Measurements from ENCODE around the gene RSPH3. TPM values are rescaled to one million over a fixed set of nuclear protein-coding genes. Genes with fewer than 3 reads are reported as not detected.
A peak's percentile ranks its signal among the peaks of the same experiment; 100 is the strongest.

The RSPH3 gene
- total RNA-seq, 4 donors from 2014 or later = 8.0 to 13.2 (median 11.2) TPM

GRCh38 chr6:158934157-158934556, 65.8 kb downstream of the RSPH3 start:
- Histone ChIP-seq H3K4me1 (peaks cover 0 to 11% (median 5%) of the 10 kb centered on the region in 3 donors), H3K27ac (no peak overlapping the region), H3K9me3 (no peaks in the 10 kb centered on the region), H3K36me3 (no peaks in the 10 kb centered on the region), H3K27me3 (no peaks in the 10 kb centered on the region), H3K4me3 (no peak overlapping the region)
- intact Hi-C loops (cut with DNase I) = no loop called here
- TF ChIP-seq POLR2A (IDR thresholded peaks at IDR 0.05) = no peak
- no peak for TF ChIP-seq CTCF (IDR thresholded peaks at IDR 0.05)
- DNase-seq = no peak
- WGBS, 2 donors = 79% methylated on average over 5 of the region's 5 CpGs

GRCh38 chr6:158933079-158933595, 66.9 kb downstream of the RSPH3 start:
- DNase-seq = no peak
- 86% methylated on average over 4 of the region's 4 CpGs for WGBS, 2 donors
- Histone ChIP-seq H3K9me3 (no peaks in the 10 kb centered on the region), H3K4me1 (peaks cover 0 to under 1% (median 0%) of the 10 kb centered on the region in 3 donors), H3K36me3 (no peaks in the 10 kb centered on the region), H3K27me3 (no peaks in the 10 kb centered on the region), H3K4me3 (no peak overlapping the region), H3K27ac (no peak overlapping the region)
- TF ChIP-seq CTCF (IDR thresholded peaks at IDR 0.05) (no peak), POLR2A (IDR thresholded peaks at IDR 0.05) (no peak)
- intact Hi-C loops (cut with DNase I) = no loop called here

- no peak for DNase-seq
- no peaks in the 10 kb centered on the region for H3K9me3 ChIP-seq
- H3K4me3 ChIP-seq = no peak overlapping the region
- H3K27ac ChIP-seq = no peak overlapping the region
- no peaks in the 10 kb centered on the region for H3K36me3 ChIP-seq
- intact Hi-C loops (cut with DNase I) = no loop called here
- H3K4me1 ChIP-seq = no peaks in the 10 kb centered on the region
- no peaks in the 10 kb centered on the region for H3K27me3 ChIP-seq
- TF ChIP-seq CTCF (IDR thresholded peaks at IDR 0.05) = no peak
- TF ChIP-seq POLR2A (IDR thresholded peaks at IDR 0.05) = no peak
- WGBS, 2 donors = 79 to 94% methylated on average over 2 of the region's 2 CpGs
Measured at GRCh38 chr6:158928068-158928467, 71.9 kb downstream of the RSPH3 start.

- Histone ChIP-seq H3K27ac (peak overlapping the region in 1 of 4 donors; percentile 44), H3K36me3 (no peaks in the 10 kb centered on the region), H3K9me3 (no peaks in the 10 kb centered on the region), H3K27me3 (no peaks in the 10 kb centered on the region), H3K4me1 (no peaks in the 10 kb centered on the region), H3K4me3 (no peak overlapping the region)
- no peak for DNase-seq
- intact Hi-C loops (cut with DNase I) = no loop called here
- WGBS, 2 donors = 42 to 73% methylated on average over 6 of the region's 6 CpGs
- TF ChIP-seq POLR2A (IDR thresholded peaks at IDR 0.05) (no peak), CTCF (IDR thresholded peaks at IDR 0.05) (no peak)
Measured at GRCh38 chr6:158926414-158926813, 73.6 kb downstream of the RSPH3 start.

GRCh38 chr6:158924499-158925455, 75.2 kb downstream of the RSPH3 start:
- no peaks in the 10 kb centered on the region for H3K9me3 ChIP-seq
- H3K27ac ChIP-seq = no peak overlapping the region
- intact Hi-C loops (cut with DNase I) = no loop called here
- 81 to 90% methylated on average over 4 of the region's 4 CpGs for WGBS, 2 donors
- no peak overlapping the region for H3K4me3 ChIP-seq
- no peaks in the 10 kb centered on the region for H3K4me1 ChIP-seq
- no peaks in the 10 kb centered on the region for H3K27me3 ChIP-seq
- TF ChIP-seq CTCF (IDR thresholded peaks at IDR 0.05) = no peak
- TF ChIP-seq POLR2A (IDR thresholded peaks at IDR 0.05) = no peak
- H3K36me3 ChIP-seq = no peaks in the 10 kb centered on the region
- no peak for DNase-seq
